HepG2 (cell line): Measurements from ENCODE around the gene PNPLA2. TPM values are rescaled to one million over a fixed set of nuclear protein-coding genes. Genes with fewer than 3 reads are reported as not detected.

Experiments
- ATAC-seq: fragments of 200-7000 bp; cut with Tn5 transposase; 3 replicates; pipeline ENCODE4 v1.9.1; 2020; ENCODE audit warnings: mild to moderate bottlenecking, moderate library complexity
- BruUV-seq: library from RNA; stranded (reverse); fragments of 400-500 nt; replicated peaks from 2 replicates; lab custom pipeline; 2021; lab: Mats Ljungman, UMichigan
- CTCF ChIA-PET: fragments of 300-600 bp; formaldehyde crosslinking; extraction: SDS; loops from one replicate; lab custom pipeline; 2021; ENCODE audit warnings: low total read pairs, inconsistent platforms, low intra/inter-chr PET ratio; lab: Yijun Ruan, JAX
- POLR2A ChIA-PET: fragments of 350-600 bp; sonication (Branson Sonifier 250); formaldehyde crosslinking; loops from one replicate; lab custom pipeline; 2020; ENCODE audit warnings: antibody characterized with exemption, inconsistent platforms; lab: Yijun Ruan, JAX
- DNase-seq: peaks from one replicate; pipeline ENCODE4 v3.0.0-alpha.2; 2015; ENCODE audit warnings: low spot score
- FAIRE-seq: peaks from 3 replicates; lab custom pipeline; 2011; peaks lifted over from hg19 to GRCh38; lab: Jason Lieb, UNC
- H2AFZ ChIP-seq: one replicate; pipeline ENCODE4 v1.6.1; 2011; ENCODE audit warnings: low read length, inconsistent platforms
- H3K27ac ChIP-seq: fragments of 300-600 bp; 3 replicates; pipeline ENCODE4 v1.8.0; 2011; ENCODE audit warnings: mixed run types, mild to moderate bottlenecking, mixed read lengths, low read length, inconsistent platforms; ENCODE audit not compliant: insufficient read depth; ENCODE audit errors: extremely low read length
- H3K27me3 ChIP-seq, 2 experiments: fragments of 200-600 bp in 1 of 2; 2 replicates in 1 of 2; 3 replicates in 1 of 2; pipeline versions ENCODE4 v1.6.0 to v1.8.0; 2011; ENCODE audit warnings: low read length in 2 of 2, mild to moderate bottlenecking in 2 of 2, moderate library complexity in 2 of 2, inconsistent platforms in 1 of 2; ENCODE audit not compliant: insufficient read depth in 2 of 2, control insufficient read depth in 1 of 2
- H3K36me3 ChIP-seq, 2 experiments: fragments of 200-600 bp in 1 of 2; replicated peaks in 1 of 2; 2 replicates in 1 of 2; 3 replicates in 1 of 2; pipeline versions ENCODE4 v1.5.1 to v1.8.0; 2011; ENCODE audit warnings: low read length in 2 of 2, inconsistent platforms in 1 of 2; ENCODE audit not compliant: insufficient read depth in 2 of 2, control insufficient read depth in 1 of 2
- H3K4me1 ChIP-seq: 2 replicates; pipeline ENCODE4 v1.5.1; 2012; ENCODE audit warnings: low read length, inconsistent platforms; ENCODE audit not compliant: insufficient read depth
- H3K4me2 ChIP-seq: 2 replicates; pipeline ENCODE4 v1.6.0; 2011; ENCODE audit warnings: low read depth, low read length, inconsistent platforms
- H3K4me3 ChIP-seq, 3 experiments: fragments of 200-600 bp in 1 of 3; sonication (generic), shearing (Covaris generic) in 1 of 3; replicated peaks in 1 of 3; 2 replicates each; pipeline ENCODE4 v1.5.1; 2011 to 2016; ENCODE audit warnings: low read length in 3 of 3, inconsistent platforms in 2 of 3, low read depth in 2 of 3, mild to moderate bottlenecking in 2 of 3, control low read depth in 1 of 3, mixed read lengths in 1 of 3; ENCODE audit not compliant: insufficient read depth in 1 of 3
- H3K79me2 ChIP-seq: one replicate; pipeline ENCODE4 v1.6.1; 2011; ENCODE audit warnings: low read length, inconsistent platforms; ENCODE audit not compliant: insufficient read depth
- H3K9ac ChIP-seq: 2 replicates; pipeline ENCODE4 v1.6.0; 2011; ENCODE audit warnings: mild to moderate bottlenecking, low read depth, low read length, inconsistent platforms; ENCODE audit not compliant: insufficient read depth
- H3K9me3 ChIP-seq: 2 replicates; pipeline ENCODE4 v1.5.1; 2012; ENCODE audit warnings: mild to moderate bottlenecking, low read length
- H4K20me1 ChIP-seq: 2 replicates; pipeline ENCODE4 v1.6.0; 2011; ENCODE audit warnings: inconsistent platforms, mild to moderate bottlenecking, low read length, moderate library complexity; ENCODE audit not compliant: insufficient read depth
- FOXO1 ChIP-seq: sonication (generic); formaldehyde crosslinking; IDR thresholded peaks from 2 replicates; pipeline ENCODE4 v1.4.0; 2020; ENCODE audit warnings: missing genetic modification reagents
- SIX1 ChIP-seq: sonication (generic); formaldehyde crosslinking; IDR thresholded peaks from 2 replicates; pipeline ENCODE4 v1.4.0; 2020; ENCODE audit warnings: missing genetic modification reagents, borderline replicate concordance
- SRSF9 ChIP-seq: fragments of 200-400 bp; formaldehyde crosslinking; IDR thresholded peaks from 2 replicates; pipeline ENCODE4 v1.6.1; 2018; ENCODE audit warnings: borderline replicate concordance, mild to moderate bottlenecking, low read depth, low read length; ENCODE audit not compliant: insufficient read depth, poor library complexity, severe bottlenecking
- YEATS4 ChIP-seq: sonication (generic); formaldehyde crosslinking; IDR thresholded peaks from 2 replicates; pipeline ENCODE4 v1.4.0; 2020; ENCODE audit warnings: missing genetic modification reagents, borderline replicate concordance
- ZNF160 ChIP-seq: sonication (generic); formaldehyde crosslinking; IDR thresholded peaks from 2 replicates; pipeline ENCODE4 v1.8.0; 2022; ENCODE audit warnings: mild to moderate bottlenecking, inconsistent platforms, missing genetic modification reagents
- ZNF788 ChIP-seq: sonication (generic); formaldehyde crosslinking; IDR thresholded peaks from 2 replicates; pipeline ENCODE4 v1.5.0; 2020; ENCODE audit warnings: mild to moderate bottlenecking, missing genetic modification reagents, borderline replicate concordance
- WGBS: methylation state at CpG from one replicate; pipeline ENCODE4 v1.1.6; 2017; ENCODE audit warnings: low lambda C conversion rate; 5-methylcytosine and 5-hydroxymethylcytosine counted together
- in situ Hi-C: cut with HindIII; loops from 2 replicates; pipeline ENCODE4 v1.10.0; 2017; ENCODE audit warnings: low pct_unique_long_range_greater_than_20kb; ENCODE audit not compliant: extremely low pct_ligation_motif_present
- intact Hi-C: fragments of 100-400 bp; cut with micrococcal nuclease; formaldehyde crosslinking; loops from one replicate; pipeline ENCODE4 v1.10.0; 2022; ENCODE audit not compliant: unreplicated experiment
- polyA plus RNA-seq, 8 experiments: library from polyadenylated mRNA; depleted of rRNA in 3 of 8; stranded (reverse) in 7 of 8; unstranded in 1 of 8; fragments of >200 nt; fragmentation: Illumina TruSeq in 4 of 8; extraction: Trizol in 4 of 8; gene quantifications; 2 replicates each; pipeline versions ENCODE4 v1.2.1 to v1.2.3, GENCODE V29; 2011 to 2016; ENCODE audit warnings: low read depth in 4 of 8, missing spikeins in 1 of 8, mixed read lengths in 1 of 8; ENCODE audit not compliant: insufficient read depth in 1 of 8
- total RNA-seq, 5 experiments: library from RNA; depleted of rRNA; stranded (reverse); fragments of >200 nt; fragmentation: Illumina TruSeq; extraction: Trizol; gene quantifications; 2 replicates each; pipeline ENCODE4 v1.2.3, GENCODE V29; 2016; ENCODE audit warnings: low read depth in 1 of 5
- TF ChIP-seq, protein P1 (sequence below), 2 experiments: fragments of 450-650 bp in 1 of 2; sonication (generic) in 1 of 2; formaldehyde crosslinking; IDR thresholded peaks; 2 replicates each; pipeline versions ENCODE4 v1.5.0 to v1.8.0; 2020 to 2022; ENCODE audit warnings: mild to moderate bottlenecking in 1 of 2, missing genetic modification reagents in 1 of 2
- TF ChIP-seq, protein P2 (sequence below): sonication (generic); formaldehyde crosslinking; IDR thresholded peaks from 2 replicates; pipeline ENCODE4 v1.5.0; 2020; ENCODE audit warnings: mild to moderate bottlenecking, missing genetic modification reagents, borderline replicate concordance
- TF ChIP-seq, protein P3 (sequence below): sonication (generic); formaldehyde crosslinking; IDR thresholded peaks from 2 replicates; pipeline ENCODE4 v1.5.1; 2020; ENCODE audit warnings: mild to moderate bottlenecking, missing genetic modification reagents, moderate library complexity

The PNPLA2 gene
- total and polyA plus RNA-seq, 2 of the 13 experiments (the other 11 are each of a cell fraction or from before 2014, with no cell fraction given): 10.5 to 43.2 TPM

DNA sequence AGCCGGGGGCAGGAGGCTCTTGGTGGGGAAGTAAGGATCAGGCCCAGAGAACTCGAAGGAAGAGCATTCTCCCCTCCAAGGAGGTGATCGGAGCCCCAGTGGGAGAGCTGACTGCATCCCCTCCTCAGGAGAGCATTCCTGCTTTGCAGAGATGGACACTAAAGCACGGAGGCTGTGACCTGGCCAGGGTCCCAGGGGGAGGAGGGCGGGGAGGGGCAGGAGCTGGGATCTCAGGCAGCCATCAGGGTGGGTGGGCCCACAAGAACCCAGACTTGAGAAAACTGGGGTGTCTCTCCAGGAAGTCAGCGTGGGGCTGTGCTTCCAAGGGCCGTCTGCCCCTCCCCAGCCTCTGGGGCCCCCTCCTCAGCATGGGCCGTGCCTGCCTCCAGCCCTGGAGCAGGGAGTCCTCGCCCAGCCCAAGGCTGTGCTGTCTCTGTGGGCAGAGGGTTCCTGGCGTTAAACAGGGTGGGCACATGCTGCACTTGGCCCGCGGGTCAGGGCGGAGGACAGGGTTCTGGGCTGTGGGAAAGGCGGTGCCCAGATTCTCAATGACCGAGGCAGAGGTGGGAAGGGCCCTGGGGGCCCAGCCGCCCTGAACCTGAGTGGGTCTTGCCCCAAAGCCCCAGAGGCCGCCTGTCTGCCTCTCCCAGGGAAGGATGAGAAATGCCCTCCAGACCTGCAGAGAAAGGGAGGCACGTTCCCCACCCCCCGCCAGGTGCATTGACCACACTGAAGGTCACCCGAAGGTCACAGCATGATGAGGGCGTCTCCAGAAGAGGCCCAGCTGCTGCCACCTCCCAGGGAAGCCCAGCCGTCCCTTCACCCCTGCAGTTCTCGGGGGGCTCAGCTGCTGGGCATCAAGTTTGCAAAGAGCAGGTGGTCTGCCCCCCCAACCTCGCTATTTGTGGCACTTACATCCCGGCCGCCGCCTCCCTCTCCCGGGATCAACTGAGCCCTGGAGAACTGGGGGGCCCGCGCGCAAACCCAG is 29.5 kb upstream of the PNPLA2 start:
- ChIA-PET CTCF (no interaction called here), POLR2A (interaction anchor here (0.5 to 1.3 kb wide), 2 partner anchors 14 to 20 kb away, joined by 3 to 4 read pairs; partner anchors contain the start of gene RPLP2)
- ATAC-seq (peak; percentile 8), FAIRE-seq (no peak), DNase-seq (no peak)
- H3K4me1 ChIP-seq: peaks cover 21% of the 10 kb centered on the region
- in situ Hi-C loops (no loop called here), intact Hi-C loops (no loop called here)
- peak overlapping the region in 1 of 3 experiments; percentile 43; a peak in 1 of 6 replicates for H3K4me3 ChIP-seq
- peak overlapping the region; percentile 51 for H3K4me2 ChIP-seq
- H3K79me2 ChIP-seq: no peaks in the 10 kb centered on the region
- H3K27me3 ChIP-seq: peaks cover 0 to 2% of the 10 kb centered on the region in 2 experiments; a peak in 1 of 5 replicates
- H3K9me3 ChIP-seq: no peaks in the 10 kb centered on the region
- WGBS: no CpG with 5 or more reads among the region's 31 CpGs
- no TSS peak for BruUV-seq
- no peaks in the 10 kb centered on the region for H4K20me1 ChIP-seq
- H3K27ac ChIP-seq: no peak overlapping the region
- no peak overlapping the region for H2AFZ ChIP-seq
- H3K9ac ChIP-seq: peak overlapping the region; percentile 4; the same call in 1 of the 2 replicates
- no peaks in the 10 kb centered on the region; a peak in 1 of 5 replicates for H3K36me3 ChIP-seq
- TF ChIP-seq YEATS4 (CRISPR knock-in tag): no peak
- TF ChIP-seq, protein P1, sequence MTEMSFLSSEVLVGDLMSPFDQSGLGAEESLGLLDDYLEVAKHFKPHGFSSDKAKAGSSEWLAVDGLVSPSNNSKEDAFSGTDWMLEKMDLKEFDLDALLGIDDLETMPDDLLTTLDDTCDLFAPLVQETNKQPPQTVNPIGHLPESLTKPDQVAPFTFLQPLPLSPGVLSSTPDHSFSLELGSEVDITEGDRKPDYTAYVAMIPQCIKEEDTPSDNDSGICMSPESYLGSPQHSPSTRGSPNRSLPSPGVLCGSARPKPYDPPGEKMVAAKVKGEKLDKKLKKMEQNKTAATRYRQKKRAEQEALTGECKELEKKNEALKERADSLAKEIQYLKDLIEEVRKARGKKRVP (CRISPR knock-in tag; IDR thresholded peaks at IDR 0.05): no peak
- TF ChIP-seq SRSF9: no peak
- no peak for TF ChIP-seq FOXO1 (CRISPR knock-in tag)
- TF ChIP-seq SIX1: no peak
- TF ChIP-seq ZNF160: no peak
- TF ChIP-seq, protein P2, sequence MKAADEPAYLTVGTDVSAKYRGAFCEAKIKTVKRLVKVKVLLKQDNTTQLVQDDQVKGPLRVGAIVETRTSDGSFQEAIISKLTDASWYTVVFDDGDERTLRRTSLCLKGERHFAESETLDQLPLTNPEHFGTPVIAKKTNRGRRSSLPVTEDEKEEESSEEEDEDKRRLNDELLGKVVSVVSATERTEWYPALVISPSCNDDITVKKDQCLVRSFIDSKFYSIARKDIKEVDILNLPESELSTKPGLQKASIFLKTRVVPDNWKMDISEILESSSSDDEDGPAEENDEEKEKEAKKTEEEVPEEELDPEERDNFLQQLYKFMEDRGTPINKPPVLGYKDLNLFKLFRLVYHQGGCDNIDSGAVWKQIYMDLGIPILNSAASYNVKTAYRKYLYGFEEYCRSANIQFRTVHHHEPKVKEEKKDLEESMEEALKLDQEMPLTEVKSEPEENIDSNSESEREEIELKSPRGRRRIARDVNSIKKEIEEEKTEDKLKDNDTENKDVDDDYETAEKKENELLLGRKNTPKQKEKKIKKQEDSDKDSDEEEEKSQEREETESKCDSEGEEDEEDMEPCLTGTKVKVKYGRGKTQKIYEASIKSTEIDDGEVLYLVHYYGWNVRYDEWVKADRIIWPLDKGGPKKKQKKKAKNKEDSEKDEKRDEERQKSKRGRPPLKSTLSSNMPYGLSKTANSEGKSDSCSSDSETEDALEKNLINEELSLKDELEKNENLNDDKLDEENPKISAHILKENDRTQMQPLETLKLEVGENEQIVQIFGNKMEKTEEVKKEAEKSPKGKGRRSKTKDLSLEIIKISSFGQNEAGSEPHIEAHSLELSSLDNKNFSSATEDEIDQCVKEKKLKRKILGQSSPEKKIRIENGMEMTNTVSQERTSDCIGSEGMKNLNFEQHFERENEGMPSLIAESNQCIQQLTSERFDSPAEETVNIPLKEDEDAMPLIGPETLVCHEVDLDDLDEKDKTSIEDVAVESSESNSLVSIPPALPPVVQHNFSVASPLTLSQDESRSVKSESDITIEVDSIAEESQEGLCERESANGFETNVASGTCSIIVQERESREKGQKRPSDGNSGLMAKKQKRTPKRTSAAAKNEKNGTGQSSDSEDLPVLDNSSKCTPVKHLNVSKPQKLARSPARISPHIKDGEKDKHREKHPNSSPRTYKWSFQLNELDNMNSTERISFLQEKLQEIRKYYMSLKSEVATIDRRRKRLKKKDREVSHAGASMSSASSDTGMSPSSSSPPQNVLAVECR: no peak
- TF ChIP-seq, protein P3, sequence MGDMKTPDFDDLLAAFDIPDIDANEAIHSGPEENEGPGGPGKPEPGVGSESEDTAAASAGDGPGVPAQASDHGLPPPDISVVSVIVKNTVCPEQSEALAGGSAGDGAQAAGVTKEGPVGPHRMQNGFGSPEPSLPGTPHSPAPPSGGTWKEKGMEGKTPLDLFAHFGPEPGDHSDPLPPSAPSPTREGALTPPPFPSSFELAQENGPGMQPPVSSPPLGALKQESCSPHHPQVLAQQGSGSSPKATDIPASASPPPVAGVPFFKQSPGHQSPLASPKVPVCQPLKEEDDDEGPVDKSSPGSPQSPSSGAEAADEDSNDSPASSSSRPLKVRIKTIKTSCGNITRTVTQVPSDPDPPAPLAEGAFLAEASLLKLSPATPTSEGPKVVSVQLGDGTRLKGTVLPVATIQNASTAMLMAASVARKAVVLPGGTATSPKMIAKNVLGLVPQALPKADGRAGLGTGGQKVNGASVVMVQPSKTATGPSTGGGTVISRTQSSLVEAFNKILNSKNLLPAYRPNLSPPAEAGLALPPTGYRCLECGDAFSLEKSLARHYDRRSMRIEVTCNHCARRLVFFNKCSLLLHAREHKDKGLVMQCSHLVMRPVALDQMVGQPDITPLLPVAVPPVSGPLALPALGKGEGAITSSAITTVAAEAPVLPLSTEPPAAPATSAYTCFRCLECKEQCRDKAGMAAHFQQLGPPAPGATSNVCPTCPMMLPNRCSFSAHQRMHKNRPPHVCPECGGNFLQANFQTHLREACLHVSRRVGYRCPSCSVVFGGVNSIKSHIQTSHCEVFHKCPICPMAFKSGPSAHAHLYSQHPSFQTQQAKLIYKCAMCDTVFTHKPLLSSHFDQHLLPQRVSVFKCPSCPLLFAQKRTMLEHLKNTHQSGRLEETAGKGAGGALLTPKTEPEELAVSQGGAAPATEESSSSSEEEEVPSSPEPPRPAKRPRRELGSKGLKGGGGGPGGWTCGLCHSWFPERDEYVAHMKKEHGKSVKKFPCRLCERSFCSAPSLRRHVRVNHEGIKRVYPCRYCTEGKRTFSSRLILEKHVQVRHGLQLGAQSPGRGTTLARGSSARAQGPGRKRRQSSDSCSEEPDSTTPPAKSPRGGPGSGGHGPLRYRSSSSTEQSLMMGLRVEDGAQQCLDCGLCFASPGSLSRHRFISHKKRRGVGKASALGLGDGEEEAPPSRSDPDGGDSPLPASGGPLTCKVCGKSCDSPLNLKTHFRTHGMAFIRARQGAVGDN (CRISPR knock-in tag): 0 out of 2 replicates have a peak, but pooled peaks have one; percentile 17
- TF ChIP-seq ZNF788: no peak
